OCI-LY7 (cell line): ENCODE measurements around the gene AAK1. TPM values are rescaled to one million over a fixed set of nuclear protein-coding genes. Genes with fewer than 3 reads are reported as not detected.
"Not testable (repeated sequence)": the region's sequence is repeated elsewhere in the genome, so short reads cannot be mapped to it uniquely, and the experiment has no call there.

ENCODE experiments used
- BruUV-seq: library from RNA; stranded (reverse); fragments of 400-500 nt; replicated peaks from 2 replicates; lab custom pipeline; 2021; lab: Mats Ljungman, UMichigan
- CTCF ChIA-PET: fragments of 300-600 bp; sonication (Branson Sonifier 250); formaldehyde crosslinking; loops from one replicate; lab custom pipeline; 2022; ENCODE audit warnings: antibody characterized with exemption; ENCODE audit not compliant: unreplicated experiment; lab: Charles Lee
- POLR2A ChIA-PET: fragments of 300-600 bp; sonication (Branson Sonifier 250); formaldehyde crosslinking; loops from one replicate; lab custom pipeline; 2022; ENCODE audit warnings: antibody characterized with exemption; lab: Charles Lee
- DNase-seq: peaks from one replicate; pipeline ENCODE4 v3.0.0-alpha.2; 2015; ENCODE audit warnings: low spot score
- H2AFZ ChIP-seq: fragments of 200-600 bp; sonication (generic), shearing (Covaris generic); 2 replicates; pipeline ENCODE4 v1.6.1; 2014; ENCODE audit warnings: mild to moderate bottlenecking, antibody characterized with exemption, low read length, moderate library complexity
- H3K27ac ChIP-seq: fragments of 200-600 bp; sonication (generic); 2 replicates; pipeline ENCODE4 v1.5.1; 2014; ENCODE audit warnings: mixed run types, low read depth, mild to moderate bottlenecking, moderate library complexity, low read length, inconsistent platforms; ENCODE audit not compliant: poor library complexity, severe bottlenecking
- H3K36me3 ChIP-seq: fragments of 200-600 bp; sonication (generic); 2 replicates; pipeline ENCODE4 v1.6.1; 2014; ENCODE audit warnings: mild to moderate bottlenecking, antibody characterized with exemption, low read length, moderate library complexity, mixed read lengths; ENCODE audit not compliant: insufficient read depth
- H3K4me1 ChIP-seq: fragments of 200-600 bp; sonication (generic); 2 replicates; pipeline ENCODE4 v1.5.1; 2014; ENCODE audit warnings: mild to moderate bottlenecking, low read length; ENCODE audit not compliant: insufficient read depth, poor library complexity, severe bottlenecking
- H3K4me2 ChIP-seq: fragments of 200-600 bp; sonication (generic); 2 replicates; pipeline ENCODE4 v1.6.1; 2014; ENCODE audit warnings: mild to moderate bottlenecking, low read length
- H3K4me3 ChIP-seq: fragments of 200-600 bp; sonication (generic); 2 replicates; pipeline ENCODE4 v1.5.1; 2014; ENCODE audit warnings: mild to moderate bottlenecking, low read depth, low read length; ENCODE audit not compliant: poor library complexity, severe bottlenecking
- H3K79me2 ChIP-seq: fragments of 200-600 bp; sonication (generic); 2 replicates; pipeline ENCODE4 v1.6.1; 2016; ENCODE audit warnings: low read depth, mild to moderate bottlenecking, low read length, moderate library complexity, mixed read lengths; ENCODE audit not compliant: insufficient read depth
- H3K9me2 ChIP-seq: fragments of 200-600 bp; sonication (generic); 2 replicates; pipeline ENCODE4 v1.6.1; 2016; ENCODE audit warnings: mild to moderate bottlenecking, low read length, mixed read lengths; ENCODE audit not compliant: insufficient read depth
- H3K9me3 ChIP-seq: fragments of 200-600 bp; sonication (generic); 2 replicates; pipeline ENCODE4 v1.6.1; 2014; ENCODE audit warnings: mild to moderate bottlenecking, mixed run types, low read length, mixed read lengths
- H4K20me1 ChIP-seq: fragments of 200-600 bp; sonication (generic); 2 replicates; pipeline ENCODE4 v1.6.1; 2014; ENCODE audit warnings: mild to moderate bottlenecking, antibody characterized with exemption, low read length, moderate library complexity, mixed read lengths; ENCODE audit not compliant: insufficient read depth
- EZH2phosphoT487 ChIP-seq: fragments of 200-600 bp; sonication (generic); IDR thresholded peaks from 2 replicates; pipeline ENCODE4 v1.6.1; 2018; ENCODE audit warnings: low read depth, borderline replicate concordance, mild to moderate bottlenecking, mixed run types, antibody characterized with exemption, low read length, moderate library complexity, mixed read lengths
- intact Hi-C: fragments of 100-400 bp; cut with micrococcal nuclease; formaldehyde crosslinking; loops from one replicate; pipeline ENCODE4 v1.10.0; 2022; ENCODE audit not compliant: unreplicated experiment
- total RNA-seq, 2 experiments: library from RNA; depleted of rRNA in 1 of 2; stranded (reverse); fragments of >200 nt in 1 of 2; shearing (Covaris generic) in 1 of 2; gene quantifications; 2 replicates each; pipeline ENCODE4 v1.2.3, GENCODE V29; 2014 to 2022
- TF ChIP-seq, protein P1 (sequence below): fragments of 200-600 bp; sonication (generic); conservative IDR thresholded peaks from 2 replicates; pipeline ENCODE4 v1.5.1; 2014; ENCODE audit warnings: mild to moderate bottlenecking, antibody characterized with exemption, low read length, moderate library complexity, mixed read lengths

The AAK1 gene
- total RNA-seq, 2 experiments from 2014 or later = 8.3 to 8.5 TPM

DNA sequence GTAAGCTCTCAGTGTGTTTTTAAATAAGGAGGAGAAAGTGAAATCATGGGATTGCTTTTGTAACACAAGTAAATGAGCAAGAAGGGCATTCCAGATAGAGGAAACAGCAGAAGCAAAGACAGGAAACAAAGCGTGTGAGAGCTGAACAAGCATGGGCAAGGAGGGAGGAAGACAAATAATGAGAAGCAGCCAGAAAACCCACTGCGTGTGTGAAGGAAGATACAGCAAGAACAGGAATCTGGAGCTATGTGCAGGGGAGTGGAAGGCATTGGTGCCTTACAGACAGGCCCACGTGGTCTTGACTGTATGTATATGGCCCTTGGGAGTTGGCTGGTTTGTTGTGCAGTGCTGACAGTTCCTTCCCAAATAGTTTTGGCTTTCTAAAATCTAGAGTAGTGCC lies 88.6 kb downstream of the AAK1 start:
- Histone ChIP-seq H3K9me3 (no peaks in the 10 kb centered on the region), H3K9me2 (no peaks in the 10 kb centered on the region), H3K4me2 (no peak overlapping the region), H4K20me1 (no peaks in the 10 kb centered on the region), H2AFZ (no peak overlapping the region), H3K36me3 (no peaks in the 10 kb centered on the region), H3K27ac (no peak overlapping the region), H3K4me3 (no peak overlapping the region), H3K4me1 (no peaks in the 10 kb centered on the region), H3K79me2 (no peaks in the 10 kb centered on the region)
- intact Hi-C loops = no loop called here
- no peak for DNase-seq
- ChIA-PET CTCF (interaction anchor here (0.6 kb wide), 1 partner anchor 117 kb away, joined by 3 read pairs; no protein-coding TSS in a partner anchor), POLR2A (no interaction called here)
- TF ChIP-seq, protein P1, sequence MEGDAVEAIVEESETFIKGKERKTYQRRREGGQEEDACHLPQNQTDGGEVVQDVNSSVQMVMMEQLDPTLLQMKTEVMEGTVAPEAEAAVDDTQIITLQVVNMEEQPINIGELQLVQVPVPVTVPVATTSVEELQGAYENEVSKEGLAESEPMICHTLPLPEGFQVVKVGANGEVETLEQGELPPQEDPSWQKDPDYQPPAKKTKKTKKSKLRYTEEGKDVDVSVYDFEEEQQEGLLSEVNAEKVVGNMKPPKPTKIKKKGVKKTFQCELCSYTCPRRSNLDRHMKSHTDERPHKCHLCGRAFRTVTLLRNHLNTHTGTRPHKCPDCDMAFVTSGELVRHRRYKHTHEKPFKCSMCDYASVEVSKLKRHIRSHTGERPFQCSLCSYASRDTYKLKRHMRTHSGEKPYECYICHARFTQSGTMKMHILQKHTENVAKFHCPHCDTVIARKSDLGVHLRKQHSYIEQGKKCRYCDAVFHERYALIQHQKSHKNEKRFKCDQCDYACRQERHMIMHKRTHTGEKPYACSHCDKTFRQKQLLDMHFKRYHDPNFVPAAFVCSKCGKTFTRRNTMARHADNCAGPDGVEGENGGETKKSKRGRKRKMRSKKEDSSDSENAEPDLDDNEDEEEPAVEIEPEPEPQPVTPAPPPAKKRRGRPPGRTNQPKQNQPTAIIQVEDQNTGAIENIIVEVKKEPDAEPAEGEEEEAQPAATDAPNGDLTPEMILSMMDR = no peak
- BruUV-seq = no TSS peak

DNA sequence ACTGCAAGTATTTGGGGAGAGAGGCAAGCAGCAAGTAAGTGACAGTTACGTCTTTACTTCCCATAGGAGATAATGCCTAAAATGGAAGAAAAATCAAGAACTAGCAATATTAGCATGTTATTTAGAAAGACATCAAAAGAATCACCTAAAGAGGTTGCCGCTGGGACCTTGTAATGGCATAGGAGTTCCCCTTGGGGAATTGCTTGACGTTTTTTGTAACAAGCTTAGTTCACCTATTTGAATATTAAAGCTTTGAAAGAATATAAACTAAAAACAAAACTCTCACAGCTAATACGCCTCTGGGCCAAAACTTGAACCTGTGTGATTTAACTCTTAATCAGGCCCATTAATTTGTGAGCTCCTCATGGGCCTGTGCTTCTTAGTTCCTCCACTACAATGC lies 89.0 kb downstream of the AAK1 start:
- H4K20me1 ChIP-seq = no peaks in the 10 kb centered on the region
- POLR2A ChIA-PET = no interaction called here
- H3K27ac ChIP-seq = no peak overlapping the region
- no peaks in the 10 kb centered on the region for H3K9me3 ChIP-seq
- no peaks in the 10 kb centered on the region for H3K79me2 ChIP-seq
- H3K9me2 ChIP-seq = no peaks in the 10 kb centered on the region
- intact Hi-C loops = no loop called here
- DNase-seq = no peak
- no peak overlapping the region for H2AFZ ChIP-seq
- no peaks in the 10 kb centered on the region for H3K36me3 ChIP-seq
- BruUV-seq = no TSS peak
- CTCF ChIA-PET = interaction anchor here (0.6 kb wide), 1 partner anchor 117 kb away, joined by 3 read pairs; no protein-coding TSS in a partner anchor
- H3K4me3 ChIP-seq = no peak overlapping the region
- H3K4me2 ChIP-seq = no peak overlapping the region
- TF ChIP-seq, protein P1 = no peak
- no peak for TF ChIP-seq EZH2phosphoT487
- no peaks in the 10 kb centered on the region for H3K4me1 ChIP-seq

DNA sequence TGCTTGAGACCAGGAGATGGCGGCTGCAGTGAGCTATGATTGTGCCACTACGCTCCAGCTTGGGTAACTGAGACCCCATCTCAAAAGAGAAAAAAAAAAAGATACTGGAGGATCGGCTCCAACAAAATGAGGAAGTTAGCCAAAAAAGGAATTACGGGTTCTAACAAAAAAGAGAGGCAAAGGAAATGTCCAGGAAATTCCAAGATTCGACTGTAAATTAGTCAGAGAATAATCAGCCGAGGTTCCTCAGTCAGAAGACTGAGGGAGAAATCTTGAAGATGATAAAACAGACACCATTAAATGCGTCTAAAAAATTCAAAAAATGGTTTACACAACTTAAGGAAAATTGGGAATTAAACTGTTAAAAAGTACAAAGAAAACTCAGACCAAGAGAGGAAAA lies 89.5 kb downstream of the AAK1 start:
- CTCF ChIA-PET = no interaction called here
- H3K9me2 ChIP-seq = no peaks in the 10 kb centered on the region
- no peak overlapping the region for H3K4me2 ChIP-seq
- H3K4me3 ChIP-seq = no peak overlapping the region
- H3K27ac ChIP-seq = no peak overlapping the region
- no peaks in the 10 kb centered on the region for H3K9me3 ChIP-seq
- H3K79me2 ChIP-seq = no peaks in the 10 kb centered on the region
- H3K4me1 ChIP-seq = no peaks in the 10 kb centered on the region
- no peak for DNase-seq
- H3K36me3 ChIP-seq = no peaks in the 10 kb centered on the region
- H4K20me1 ChIP-seq = no peaks in the 10 kb centered on the region
- intact Hi-C loops = no loop called here
- no peak for TF ChIP-seq EZH2phosphoT487
- TF ChIP-seq, protein P1 = no peak
- POLR2A ChIA-PET = interaction anchor here (0.6 kb wide), 1 partner anchor 28 kb away, joined by 3 read pairs; no protein-coding TSS in a partner anchor
- no TSS peak for BruUV-seq
- no peak overlapping the region for H2AFZ ChIP-seq

DNA sequence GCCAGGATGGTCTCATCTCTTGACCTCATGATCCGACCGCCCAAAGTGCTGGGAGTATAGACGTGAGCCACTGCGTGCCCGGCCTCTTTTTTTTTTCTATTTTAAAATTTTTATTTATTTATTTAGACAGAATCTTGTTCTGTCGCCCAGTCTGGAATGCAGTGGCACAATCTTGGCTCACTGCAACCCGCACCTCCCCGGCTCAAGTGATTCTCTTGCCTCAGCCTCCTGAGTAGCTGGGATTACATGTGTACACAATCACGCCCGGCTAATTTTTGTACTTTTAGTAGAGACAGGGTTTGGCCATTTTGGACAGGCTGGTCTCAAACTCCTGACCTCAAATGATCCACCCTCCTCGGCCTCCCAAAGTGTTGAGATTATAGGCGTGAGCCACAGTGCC lies 93.0 kb downstream of the AAK1 start:
- H4K20me1 ChIP-seq, DNase-seq, H3K4me3 ChIP-seq, H3K9me3 ChIP-seq, H3K9me2 ChIP-seq, intact Hi-C loops, H3K4me1 ChIP-seq, H3K79me2 ChIP-seq, H3K27ac ChIP-seq, BruUV-seq, H2AFZ ChIP-seq, H3K4me2 ChIP-seq, H3K36me3 ChIP-seq: not testable (repeated sequence)
- ChIA-PET CTCF (interaction anchor here (0.6 kb wide), 1 partner anchor 240 kb away, joined by 3 read pairs; no protein-coding TSS in a partner anchor), POLR2A (interaction anchor here (0.6 kb wide), 1 partner anchor 206 kb away, joined by 3 read pairs; no protein-coding TSS in a partner anchor)
